NCI-H774 (cell line): ENCODE results near the gene CUX1.
"Not testable (repeated sequence)": the region's sequence is repeated elsewhere in the genome, so short reads cannot be mapped to it uniquely, and the experiment has no call there.

Source experiments
- DNase-seq: peaks from one replicate; lab custom pipeline; 2025; lab: John Stamatoyannopoulos, UW

CUX1 gene

GRCh38 chr7:101826081-101826835, 8.8 kb downstream of the CUX1 start:
- no peak for DNase-seq

- no peak for DNase-seq
Observed at GRCh38 chr7:101828301-101829020, 11.0 kb downstream of the CUX1 start.

- DNase-seq = no peak
Observed at GRCh38 chr7:101829374-101829773, 11.9 kb downstream of the CUX1 start.

GRCh38 chr7:101829821-101830220, 12.4 kb downstream of the CUX1 start:
- no peak for DNase-seq

GRCh38 chr7:101831396-101831795, 14.0 kb downstream of the CUX1 start:
- not testable (repeated sequence) for DNase-seq

GRCh38 chr7:101832205-101832631, 14.8 kb downstream of the CUX1 start:
- no peak for DNase-seq

- no peak for DNase-seq
Observed at GRCh38 chr7:101832685-101833375, 15.4 kb downstream of the CUX1 start.

- DNase-seq = no peak
Observed at GRCh38 chr7:101833799-101834198, 16.4 kb downstream of the CUX1 start.

GRCh38 chr7:101835136-101835535, 17.7 kb downstream of the CUX1 start:
- DNase-seq = no peak

GRCh38 chr7:101837433-101837832, 20.0 kb downstream of the CUX1 start:
- not testable (repeated sequence) for DNase-seq

GRCh38 chr7:101838837-101839483, 21.5 kb downstream of the CUX1 start:
- DNase-seq = no peak

- no peak for DNase-seq
Observed at GRCh38 chr7:101841328-101841727, 23.9 kb downstream of the CUX1 start.

GRCh38 chr7:101843293-101844271, 26.2 kb downstream of the CUX1 start:
- no peak for DNase-seq

GRCh38 chr7:101845974-101846373, 28.5 kb downstream of the CUX1 start:
- no peak for DNase-seq

- no peak for DNase-seq
Observed at GRCh38 chr7:101846800-101847538, 29.5 kb downstream of the CUX1 start.

GRCh38 chr7:101848208-101848951, 31.0 kb downstream of the CUX1 start:
- DNase-seq = no peak

GRCh38 chr7:101849314-101849713, 31.9 kb downstream of the CUX1 start:
- DNase-seq = not testable (repeated sequence)

GRCh38 chr7:101852364-101852763, 34.9 kb downstream of the CUX1 start:
- not testable (repeated sequence) for DNase-seq

- DNase-seq = no peak
Observed at GRCh38 chr7:101853684-101854083, 36.3 kb downstream of the CUX1 start.
